LHCN-M2 (cell line): ENCODE data around the gene PSMD4. TPM values are rescaled to one million over a fixed set of nuclear protein-coding genes. Genes with fewer than 3 reads are reported as not detected.
A peak's percentile ranks its signal among the peaks of the same experiment; 100 is the strongest.
"Not testable (repeated sequence)": the region's sequence is repeated elsewhere in the genome, so short reads cannot be mapped to it uniquely, and the experiment has no call there.

Experiments used
- DNase-seq: peaks from one replicate; pipeline ENCODE4 v3.0.0-alpha.2; 2012; ENCODE audit warnings: low read depth
- polyA plus RNA-seq: library from polyadenylated mRNA; unstranded; fragments of >200 nt; gene quantifications from one replicate; pipeline ENCODE4 v1.2.1, GENCODE V29; 2012; ENCODE audit warnings: missing spikeins
- total RNA-seq: library from RNA; depleted of rRNA; stranded (reverse); fragments of >200 nt; gene quantifications from 2 replicates; pipeline ENCODE4 v1.2.3, GENCODE V29; 2014; rRNA removed

Gene PSMD4
- total RNA-seq = 145 and 175 TPM in 2 replicates
- 277 TPM for polyA plus RNA-seq

DNA sequence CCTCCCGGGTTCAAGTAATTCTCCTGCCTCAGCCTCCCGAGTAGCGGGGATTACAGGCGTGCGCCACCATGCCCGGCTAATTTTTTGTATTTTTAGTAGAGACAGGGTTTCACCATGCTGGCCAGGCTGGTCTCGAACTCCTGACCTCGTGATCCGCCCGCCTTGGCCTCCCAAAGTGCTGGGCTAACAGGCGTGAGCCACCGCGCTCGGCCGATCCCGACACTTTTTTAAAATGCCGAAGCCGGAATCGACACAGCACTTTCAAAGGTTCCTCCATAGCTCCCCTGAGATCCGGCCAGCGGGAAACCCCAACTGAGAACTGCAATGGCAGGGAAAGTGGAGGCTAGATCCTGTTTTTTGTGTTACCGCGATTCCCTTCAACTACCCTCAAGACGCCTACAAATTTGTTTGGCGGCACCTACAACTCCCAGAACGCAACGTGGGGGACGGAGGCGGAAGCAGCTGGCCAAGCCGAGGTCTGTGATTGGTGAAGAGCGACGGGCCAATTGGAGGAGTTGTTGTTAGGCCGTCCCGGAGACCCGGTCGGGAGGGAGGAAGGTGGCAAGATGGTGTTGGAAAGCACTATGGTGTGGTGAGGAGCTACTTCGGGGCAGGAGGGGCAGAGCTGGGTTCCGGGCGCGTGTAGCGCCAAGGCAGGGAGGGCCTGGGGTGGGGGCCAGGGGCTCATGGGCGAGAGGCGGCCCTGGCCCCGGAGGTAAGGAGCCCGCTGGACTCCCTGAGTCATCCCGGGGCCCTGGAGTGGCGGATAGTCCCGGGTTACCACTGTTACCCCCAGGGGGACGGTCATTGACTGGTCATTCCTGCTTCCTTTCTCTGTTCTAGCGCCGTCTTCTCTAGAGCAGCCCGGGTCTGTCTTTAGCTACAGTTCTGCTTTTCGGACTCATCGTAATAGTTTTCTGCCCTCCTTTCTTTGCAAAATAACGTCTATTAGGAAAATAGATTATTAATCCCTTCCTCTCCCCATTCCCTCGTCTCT lies at the start of gene PSMD4:
Gene PSMD4, plus strand, starts transcription at position 518 of the 997 bp plus-strand sequence. Its CDS starts 49 bp downstream, at position 567.
- peak; percentile 96 for DNase-seq

DNA sequence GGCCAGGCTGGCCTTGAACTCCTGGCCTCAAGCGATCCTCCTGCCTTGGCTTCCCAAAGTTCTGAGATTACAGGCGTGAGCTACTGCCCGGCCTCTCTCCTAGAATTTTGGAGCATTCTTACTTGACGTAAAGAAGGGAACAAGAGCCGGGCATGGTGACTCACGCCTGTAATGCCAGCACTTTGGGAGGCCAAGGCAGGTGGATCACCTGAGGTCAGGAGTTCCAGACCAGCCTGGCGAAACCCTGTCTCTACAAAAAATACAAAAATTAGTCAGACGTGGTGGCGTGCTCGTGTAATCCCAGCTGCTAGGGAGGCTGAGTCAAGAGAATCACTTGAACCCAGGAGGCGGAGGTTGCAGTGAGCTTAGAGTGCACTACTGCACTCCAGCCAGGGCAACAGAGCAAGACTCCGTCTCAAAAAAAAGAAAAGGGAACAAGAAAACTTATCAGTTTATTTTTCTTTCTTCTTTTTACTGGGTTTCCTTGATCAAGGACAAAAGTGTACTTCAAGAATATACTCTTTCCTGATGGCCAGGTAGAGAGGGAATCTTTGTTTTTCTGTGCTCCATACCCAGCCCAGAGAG lies 49.1 kb upstream of the PSMD4 start:
- not testable (repeated sequence) for DNase-seq

DNA sequence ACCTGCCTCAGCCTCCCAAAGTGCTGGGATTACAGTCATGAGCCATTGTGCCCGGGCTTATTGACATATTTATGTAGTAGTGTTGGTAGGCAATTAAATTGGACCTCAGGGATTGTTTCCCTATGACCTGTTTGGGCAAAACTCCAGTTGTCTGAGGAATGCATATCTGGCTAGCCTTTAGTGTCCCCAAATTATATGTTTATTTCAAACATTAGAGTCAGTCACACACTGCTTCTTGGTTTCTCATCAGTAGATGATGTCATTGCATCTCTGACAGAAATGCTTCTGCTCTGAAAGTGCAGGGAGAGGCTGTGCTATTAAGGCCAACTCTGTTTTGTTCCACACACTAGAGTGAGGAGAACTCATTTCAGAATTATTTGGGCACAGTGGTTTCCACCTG lies 43.7 kb upstream of the PSMD4 start:
- no peak for DNase-seq

DNA sequence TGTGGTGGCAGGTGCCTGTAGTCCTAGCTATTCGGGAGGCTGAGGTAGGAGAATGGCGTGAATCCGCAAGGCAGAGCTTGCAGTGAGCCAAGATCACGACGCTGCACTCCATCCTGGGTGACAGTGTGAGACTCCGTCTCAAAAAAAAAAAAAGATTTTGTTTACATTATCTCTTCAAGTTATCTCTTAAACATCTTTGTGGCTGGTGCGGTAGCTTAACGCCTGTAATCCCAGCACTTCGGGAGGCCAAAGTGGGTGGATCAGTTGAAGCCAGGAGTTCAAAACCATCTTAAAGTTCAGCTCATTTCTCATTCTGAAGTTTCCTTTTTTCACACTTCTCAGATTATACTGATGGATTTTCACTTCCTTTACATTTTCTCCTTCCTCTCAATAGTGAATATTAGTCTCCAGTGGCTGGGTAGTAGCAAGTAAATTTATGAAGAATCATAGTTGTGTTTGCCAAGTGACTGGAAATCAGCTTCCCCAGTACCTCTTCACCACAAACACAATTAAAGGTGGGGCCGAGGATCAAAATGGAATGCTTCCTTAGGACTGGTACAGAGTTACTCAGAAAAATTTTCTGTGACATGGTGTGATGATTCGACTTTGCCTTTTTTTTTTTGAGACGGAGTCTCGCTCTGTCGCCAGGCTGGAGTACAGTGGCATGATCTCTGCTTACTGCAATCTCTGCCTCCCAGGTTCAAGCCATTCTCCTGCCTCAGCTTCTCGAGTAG lies 42.4 kb upstream of the PSMD4 start:
- DNase-seq = no peak

DNA sequence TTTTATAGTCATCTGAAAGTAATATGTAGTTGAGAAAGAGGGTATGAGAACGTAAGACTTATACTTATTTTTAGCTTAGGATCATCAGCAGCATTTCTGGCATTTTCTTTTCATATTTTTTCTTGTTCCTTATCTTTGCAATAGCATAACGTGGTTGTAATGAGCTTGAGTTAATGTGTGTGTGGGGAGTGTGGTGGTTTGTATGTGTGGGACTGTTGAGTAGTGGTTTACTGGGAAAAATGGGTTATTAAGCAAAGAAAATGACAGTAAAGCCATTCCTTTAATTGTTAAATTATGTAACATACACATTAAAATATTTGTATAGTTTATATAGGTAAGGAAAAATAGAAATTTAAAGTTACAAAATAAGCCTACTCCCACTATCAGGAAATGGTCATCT lies 41.0 kb upstream of the PSMD4 start:
- no peak for DNase-seq

DNA sequence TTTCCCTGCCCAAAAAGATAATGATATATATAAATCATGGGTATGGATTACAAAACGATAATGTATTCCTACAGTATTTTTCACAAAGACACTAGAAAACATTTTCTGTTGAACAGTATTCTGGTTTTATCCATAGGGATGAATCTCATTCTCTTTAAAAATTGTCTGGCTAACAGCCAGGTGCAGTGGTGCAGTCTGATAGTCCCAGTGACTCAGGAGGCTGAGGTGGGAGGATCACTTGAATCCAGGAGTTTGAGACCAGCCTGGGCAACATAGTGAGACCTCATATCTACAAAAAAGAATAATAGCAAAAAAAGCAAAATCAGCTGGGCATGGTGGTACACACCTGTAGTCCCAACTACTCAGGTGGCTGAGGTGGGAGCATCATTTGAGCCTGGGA lies 32.9 kb upstream of the PSMD4 start:
- no peak for DNase-seq

DNA sequence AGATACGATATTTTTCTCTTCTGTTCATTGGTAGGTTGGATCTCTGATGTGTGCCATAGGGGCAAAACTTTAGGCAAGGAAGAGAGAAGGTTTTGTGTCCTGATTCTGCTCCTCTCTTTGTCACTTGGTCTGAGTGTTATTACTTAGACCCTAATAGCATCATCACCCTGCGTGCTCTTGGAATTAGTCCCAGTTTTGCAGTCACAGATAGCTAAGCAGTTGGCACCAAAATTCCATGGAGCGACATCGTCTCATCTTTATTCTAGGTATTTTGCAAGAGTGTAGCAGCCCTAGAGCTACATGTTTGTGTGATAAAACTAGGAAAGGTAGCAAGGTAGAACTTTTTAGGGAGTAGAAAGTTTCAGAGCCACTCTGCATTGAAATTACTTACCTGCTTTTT lies 32.4 kb upstream of the PSMD4 start:
- DNase-seq = peak; percentile 17

DNA sequence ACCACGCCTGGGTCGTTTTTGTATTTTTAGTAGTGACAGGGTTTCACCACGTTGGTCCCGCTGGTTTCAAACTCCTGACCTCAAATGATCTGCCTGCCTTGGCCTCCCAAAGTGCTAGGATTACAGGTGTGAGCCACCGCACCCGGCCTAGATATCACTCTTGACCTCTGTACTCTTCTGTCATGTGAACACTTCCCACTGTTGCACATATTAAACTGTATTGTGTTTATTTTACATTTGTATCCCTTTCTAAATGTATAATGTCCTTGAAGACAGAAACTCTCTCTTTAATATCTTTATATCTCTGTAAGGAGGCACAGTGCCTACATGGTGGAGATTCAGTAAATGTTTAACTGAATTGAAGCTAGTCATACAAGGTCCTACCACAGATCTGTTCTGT lies 19.3 kb upstream of the PSMD4 start:
- no peak for DNase-seq

DNA sequence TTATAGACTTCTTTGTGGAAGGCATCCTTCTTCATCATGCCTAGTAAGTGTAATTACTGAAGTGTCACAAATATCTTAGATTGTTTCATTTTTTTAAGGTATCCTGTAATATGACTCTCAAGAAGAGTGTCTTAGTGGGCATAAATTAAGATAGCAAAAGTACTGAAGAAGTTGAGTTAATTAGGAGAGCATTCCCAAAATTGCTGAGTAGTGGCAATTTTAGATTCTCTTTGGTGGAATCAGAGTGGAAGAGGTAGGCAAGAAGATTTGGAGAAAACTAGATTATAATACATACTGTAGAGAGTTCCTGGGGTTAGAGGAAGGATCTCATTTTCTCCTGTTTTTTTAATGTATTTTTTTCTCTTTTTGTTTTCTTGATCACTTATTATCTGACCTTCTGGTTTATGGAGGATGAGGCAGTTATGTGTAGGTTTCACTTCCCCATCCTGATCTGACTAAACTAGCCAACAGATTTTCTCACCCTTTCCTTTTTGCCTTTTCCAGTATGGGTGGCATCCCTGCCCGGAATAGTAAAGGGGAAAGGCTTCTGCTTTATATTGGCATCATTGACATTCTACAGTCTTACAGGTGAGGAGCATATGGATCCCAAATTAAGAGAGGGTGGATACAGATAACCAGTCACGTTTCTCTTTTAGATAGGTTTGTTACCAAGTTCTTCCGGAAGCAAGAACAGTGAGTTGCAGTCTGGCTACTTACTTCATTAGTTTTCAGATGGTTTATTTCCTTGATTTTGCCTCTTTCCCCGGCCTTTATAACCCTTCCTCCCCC lies 16.7 kb upstream of the PSMD4 start:
- no peak for DNase-seq

DNA sequence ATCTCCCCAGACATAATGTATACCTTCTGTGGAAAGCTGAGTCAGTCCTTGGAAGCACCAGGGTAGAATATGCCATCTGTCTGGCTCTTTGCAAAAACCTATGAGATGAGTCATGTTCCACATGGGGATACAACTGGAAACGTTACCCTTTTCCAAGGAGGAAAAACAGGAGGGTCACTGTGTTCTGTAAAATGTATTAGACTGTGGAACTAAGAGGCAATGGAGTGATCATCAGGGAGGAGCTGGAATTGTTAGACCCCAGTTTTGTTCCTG lies 16.1 kb upstream of the PSMD4 start:
- DNase-seq = peak; percentile 92

DNA sequence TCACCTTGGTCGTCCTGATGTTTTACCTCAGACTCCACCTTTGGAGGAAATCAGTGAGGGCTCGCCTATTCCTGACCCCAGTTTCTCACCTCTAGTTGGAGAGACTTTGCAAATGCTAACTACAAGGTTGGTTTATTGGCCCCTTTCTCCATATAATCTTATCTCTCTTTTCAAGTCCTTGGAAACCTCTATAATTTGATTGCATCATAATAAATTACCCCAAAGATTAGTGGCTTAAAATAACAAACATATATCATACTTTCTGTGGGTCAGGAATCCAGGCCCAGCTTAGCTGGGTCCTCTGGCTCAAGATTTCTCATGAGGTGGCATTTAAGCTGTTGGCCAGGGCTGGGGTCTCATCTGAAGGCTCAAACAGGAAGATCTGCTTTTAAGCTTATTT lies 12.1 kb upstream of the PSMD4 start:
- no peak for DNase-seq

DNA sequence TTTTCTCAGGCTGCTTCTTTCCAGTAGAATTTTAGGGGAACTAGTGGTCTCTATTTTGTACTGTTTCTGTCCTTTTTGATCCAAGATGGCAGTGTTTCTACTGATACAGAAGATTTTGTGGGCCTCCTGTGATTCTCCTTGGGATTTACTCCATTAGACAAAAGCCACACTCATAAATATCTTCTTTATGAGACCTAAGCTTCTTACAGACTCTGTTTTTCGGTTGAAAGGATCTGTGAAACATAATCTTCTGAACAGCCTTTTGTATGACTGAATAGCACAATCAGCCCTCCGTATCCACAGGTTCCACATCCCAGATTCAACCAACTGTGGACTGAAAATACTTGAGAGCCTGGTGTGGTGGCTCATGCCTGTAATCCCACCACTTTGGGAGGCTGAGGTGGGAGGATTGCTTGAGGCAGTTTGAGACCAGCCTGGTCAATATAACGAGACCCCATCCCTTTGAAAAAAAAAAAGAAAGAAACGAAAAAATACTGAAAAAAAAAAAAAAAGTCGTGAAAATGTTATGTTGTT lies 10.8 kb upstream of the PSMD4 start:
- no peak for DNase-seq

DNA sequence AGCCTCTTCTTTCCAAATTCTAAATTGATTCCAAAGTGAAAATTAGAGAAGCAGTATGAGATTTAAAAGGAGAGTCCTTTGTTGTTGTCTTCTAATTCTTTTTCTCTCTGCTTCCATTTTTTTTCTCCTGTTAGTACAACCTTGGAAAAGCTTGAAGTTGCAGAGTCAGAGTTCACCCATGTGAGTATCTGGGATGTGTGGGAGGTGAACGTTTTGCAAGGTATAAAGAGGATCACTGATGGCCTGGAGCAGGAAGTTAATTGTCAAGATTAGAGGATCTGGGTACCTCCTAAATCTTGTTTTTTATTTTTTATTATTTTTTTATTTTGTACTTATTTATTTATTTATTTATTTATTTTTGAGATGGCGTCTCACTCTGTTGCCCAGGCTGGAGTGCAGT lies 7.7 kb upstream of the PSMD4 start:
- DNase-seq = no peak

DNA sequence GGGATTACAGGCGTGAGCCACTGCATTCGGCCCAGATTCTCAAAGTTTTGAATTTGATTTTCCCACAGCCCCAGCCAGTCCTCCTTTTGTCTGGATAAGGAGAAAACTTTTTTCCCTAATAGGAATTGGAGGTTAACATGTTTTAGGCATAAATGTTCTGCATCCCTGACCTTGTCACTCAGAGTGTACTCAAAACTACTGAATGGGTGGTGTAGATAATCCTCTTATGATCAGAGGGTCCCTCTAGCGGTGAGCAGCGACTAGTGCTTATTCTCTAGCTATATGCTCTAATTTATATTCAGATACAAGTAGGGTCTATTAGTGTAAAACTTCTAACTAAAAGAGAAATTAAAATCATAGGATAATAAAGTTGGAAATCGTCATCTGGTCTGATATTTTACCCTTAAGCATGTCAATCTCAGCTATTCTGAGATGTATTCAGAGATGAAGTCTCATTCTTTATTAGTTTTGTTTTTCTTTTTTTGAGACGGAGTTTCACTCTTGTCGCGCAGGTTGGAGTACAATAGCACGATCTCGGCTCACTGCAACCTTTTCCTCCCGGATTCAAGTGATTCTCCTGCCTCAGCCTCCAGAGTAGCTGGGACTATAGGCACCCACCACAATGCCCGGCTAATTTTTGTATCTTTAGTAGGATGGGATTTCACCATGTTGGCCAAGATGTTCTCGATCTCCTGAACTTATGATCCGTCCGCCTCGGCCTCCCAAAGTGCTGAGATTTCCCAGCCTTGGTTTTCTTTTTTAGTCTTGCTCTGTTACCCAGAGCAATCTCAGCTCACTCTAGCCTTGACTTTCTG lies 2.7 kb upstream of the PSMD4 start:
- DNase-seq = peak; percentile 76

DNA sequence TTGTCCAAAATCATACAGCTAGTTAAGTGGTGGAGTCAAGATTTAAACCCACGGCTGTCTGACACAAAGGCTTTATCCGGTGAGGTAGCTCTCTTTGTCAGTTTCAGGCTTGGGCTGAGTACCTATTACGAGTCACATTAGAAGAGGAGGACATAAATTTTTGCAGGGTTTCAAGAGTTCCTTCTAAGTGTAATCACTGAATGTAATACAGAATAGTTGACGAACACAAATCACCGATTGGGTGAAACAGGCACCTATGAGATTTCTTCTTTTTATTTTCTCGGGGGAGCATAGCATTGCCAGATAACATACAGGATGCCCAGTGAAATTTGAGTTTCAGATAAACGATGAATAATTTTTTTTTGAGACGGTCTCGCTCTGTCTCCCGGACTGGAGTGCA lies 847 bp downstream of the PSMD4 start:
- peak; percentile 19 for DNase-seq

DNA sequence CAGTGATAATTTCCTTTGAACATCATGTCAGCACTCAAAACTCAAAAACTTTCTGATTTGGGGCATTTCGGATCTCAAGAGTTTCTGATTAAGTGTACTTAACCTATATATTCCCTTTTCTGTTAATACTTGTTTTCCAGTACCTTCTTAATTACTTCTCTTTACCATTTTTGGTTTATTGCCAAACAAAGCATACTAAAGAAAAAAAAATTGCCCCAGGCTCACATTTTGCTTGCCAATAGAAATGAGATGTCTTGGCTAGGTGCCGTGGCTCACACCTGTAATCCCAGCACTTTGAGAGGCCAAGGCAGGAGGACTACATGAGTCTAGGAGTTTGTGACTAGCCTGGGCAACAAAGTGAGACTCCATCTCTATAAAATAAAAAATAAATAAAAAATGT lies 4.8 kb downstream of the PSMD4 start:
- no peak for DNase-seq

DNA sequence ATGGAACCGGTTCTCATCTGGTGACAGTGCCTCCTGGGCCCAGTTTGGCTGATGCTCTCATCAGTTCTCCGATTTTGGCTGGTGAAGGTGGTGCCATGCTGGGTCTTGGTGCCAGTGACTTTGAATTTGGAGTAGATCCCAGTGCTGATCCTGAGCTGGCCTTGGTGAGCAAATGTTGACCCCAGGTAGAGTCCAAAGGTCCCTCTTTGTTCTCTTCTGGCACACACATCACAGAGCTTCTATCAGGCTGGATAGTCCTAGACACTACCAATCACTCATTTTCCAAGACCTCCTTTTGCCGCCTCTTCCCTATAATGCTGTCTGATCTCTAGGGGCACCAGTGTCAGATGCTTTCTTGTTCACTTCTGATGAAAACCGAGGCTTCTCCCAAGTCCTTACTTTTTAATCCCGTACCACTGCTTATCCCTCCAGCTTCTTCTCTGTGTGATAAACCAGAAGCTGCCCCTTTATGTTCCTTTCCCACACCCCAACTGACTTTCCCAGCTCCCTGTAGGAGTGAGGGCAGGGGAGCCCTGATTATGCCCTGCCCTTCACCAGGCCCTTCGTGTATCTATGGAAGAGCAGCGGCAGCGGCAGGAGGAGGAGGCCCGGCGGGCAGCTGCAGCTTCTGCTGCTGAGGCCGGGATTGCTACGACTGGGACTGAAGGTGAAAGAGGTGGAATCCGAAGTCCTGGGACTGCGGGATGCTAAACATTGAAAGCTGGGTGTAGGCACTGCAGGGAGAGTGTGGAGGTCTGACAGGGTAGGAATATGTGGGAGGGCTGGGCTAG lies 11.1 kb downstream of the PSMD4 start:
- no peak for DNase-seq

DNA sequence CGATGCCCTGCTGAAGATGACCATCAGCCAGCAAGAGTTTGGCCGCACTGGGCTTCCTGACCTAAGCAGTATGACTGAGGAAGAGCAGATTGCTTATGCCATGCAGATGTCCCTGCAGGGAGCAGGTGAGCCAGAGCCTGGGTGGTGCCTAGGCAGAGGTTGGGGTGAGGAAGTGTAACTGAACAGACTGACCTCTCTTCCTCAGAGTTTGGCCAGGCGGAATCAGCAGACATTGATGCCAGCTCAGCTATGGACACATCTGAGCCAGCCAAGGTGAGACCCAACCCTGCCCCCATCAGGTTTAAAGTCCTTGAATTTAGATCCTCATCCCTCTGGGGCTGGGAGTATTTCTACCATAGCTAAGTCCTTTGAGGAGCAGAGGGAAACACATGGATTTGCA lies 11.8 kb downstream of the PSMD4 start:
- DNase-seq = no peak

DNA sequence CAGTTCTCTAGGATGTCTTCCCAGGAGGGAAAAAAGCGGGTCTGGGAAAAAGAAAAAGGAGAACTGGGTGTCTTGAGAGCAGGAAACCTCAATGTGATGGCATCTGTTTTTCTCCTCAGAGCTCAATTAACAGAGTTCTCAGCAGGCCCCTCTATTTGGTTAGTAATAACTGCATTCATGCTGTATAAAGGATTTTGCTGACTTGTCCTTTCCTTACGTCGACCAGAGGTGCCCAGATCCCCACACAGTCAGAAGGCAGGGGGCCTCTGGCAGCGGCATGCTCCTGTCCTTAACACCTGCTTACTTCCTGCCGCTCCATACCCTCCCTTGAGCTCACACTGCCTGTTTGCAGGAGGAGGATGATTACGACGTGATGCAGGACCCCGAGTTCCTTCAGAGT lies 12.3 kb downstream of the PSMD4 start:
- DNase-seq = no peak

DNA sequence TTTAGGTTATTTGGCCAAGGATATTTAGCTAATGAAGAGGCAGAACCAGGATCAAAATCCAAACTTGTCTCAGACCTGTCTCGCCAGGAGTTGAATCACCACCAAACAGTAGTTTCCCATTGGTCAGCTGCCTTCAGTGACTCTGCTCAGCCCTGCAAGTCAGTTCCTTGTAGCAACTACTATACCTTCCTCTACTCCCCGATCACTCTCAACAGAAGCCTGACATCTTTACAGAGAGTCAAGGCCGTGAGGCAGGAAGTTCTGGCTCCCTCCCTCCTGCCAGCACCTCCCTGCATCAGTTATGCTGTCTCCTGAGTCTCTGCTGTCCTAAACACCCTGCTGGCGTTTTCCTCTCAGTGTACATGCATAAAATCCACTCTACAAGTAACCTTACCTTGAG lies 13.2 kb downstream of the PSMD4 start:
- DNase-seq = no peak
